GM12872 (cell line): ENCODE data around the gene TMIGD1.
A peak's percentile ranks its signal among the peaks of the same experiment; 100 is the strongest.

ENCODE experiments used
- CTCF ChIP-seq: IDR thresholded peaks from 3 replicates; pipeline ENCODE4 v1.5.1; 2011; ENCODE audit warnings: low read depth, mild to moderate bottlenecking, low read length, moderate library complexity; ENCODE audit not compliant: insufficient read depth

TMIGD1 gene

GRCh38 chr17:30291543-30292285, 42.1 kb downstream of the TMIGD1 start, which contains the start of gene BLMH:
BLMH (minus strand) TSS chr17:30291944; CDS start chr17:30291819, 125 bp downstream.
- no peak for TF ChIP-seq CTCF

- TF ChIP-seq CTCF = no peak
These were observed 42.9 kb downstream of the TMIGD1 start for GRCh38 chr17:30290696-30291542.

- no peak for TF ChIP-seq CTCF
These were observed 43.8 kb downstream of the TMIGD1 start for GRCh38 chr17:30290077-30290476.

- no peak for TF ChIP-seq CTCF
These were observed 54.7 kb downstream of the TMIGD1 start for GRCh38 chr17:30279156-30279555.

- peak; percentile 27; the same call in 1 of the 3 replicates for TF ChIP-seq CTCF
These were observed 55.8 kb downstream of the TMIGD1 start for GRCh38 chr17:30278032-30278431.

GRCh38 chr17:30275911-30276310, 57.9 kb downstream of the TMIGD1 start:
- no peak for TF ChIP-seq CTCF

- TF ChIP-seq CTCF = no peak
These were observed 59.0 kb downstream of the TMIGD1 start for GRCh38 chr17:30274887-30275286.
